ENCODE measurements around the gene ITGAV.

DNA sequence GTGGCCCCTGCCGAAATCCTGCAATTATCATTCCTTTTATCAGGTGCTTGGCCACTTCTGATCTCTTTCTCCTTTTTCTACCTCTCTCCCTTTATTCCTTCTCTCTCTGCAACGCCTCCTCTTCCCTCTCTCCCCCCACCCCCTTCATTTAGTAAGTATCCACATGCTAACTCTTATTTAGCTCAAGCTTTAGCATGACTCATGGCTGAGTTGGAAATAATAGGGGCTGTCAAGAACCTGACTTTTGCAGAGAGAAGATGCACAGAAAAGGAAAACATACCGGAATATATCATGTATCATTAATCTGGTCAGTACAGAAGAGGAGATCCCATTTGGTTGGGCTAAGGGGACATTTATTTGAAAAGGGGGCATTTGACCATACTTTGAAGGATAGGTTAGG is 137.1 kb downstream of the ITGAV start:
- TF ChIP-seq CTCF (IDR thresholded peaks at IDR 0.05): no peak
- no peak for TF ChIP-seq POLR2AphosphoS5 (IDR thresholded peaks at IDR 0.05)
- no peak for TF ChIP-seq POLR2A (IDR thresholded peaks at IDR 0.05)
